Activated CD4-positive, alpha-beta T cell treated with anti-CD3 and anti-CD28 coated beads, Interleukin-2, amount 50 U/mL, for 24 hours (primary cell): ENCODE results near the gene SYT2.
A peak's percentile ranks its signal among the peaks of the same experiment; 100 is the strongest.

ENCODE experiments used
- DNase-seq, 2 donors: peaks; one replicate each; pipeline ENCODE4 v3.0.0-alpha.2; 2020; ENCODE audit warnings: low read depth in 1 of 2, low spot score in 1 of 2

SYT2 gene

GRCh38 chr1:202704601-202705000 lies 5.7 kb downstream of the SYT2 start:
- DNase-seq: no peak

GRCh38 chr1:202703191-202703590 lies 7.1 kb downstream of the SYT2 start:
- no peak for DNase-seq

GRCh38 chr1:202702088-202702487 lies 8.2 kb downstream of the SYT2 start:
- no peak for DNase-seq

GRCh38 chr1:202701200-202701599 lies 9.1 kb downstream of the SYT2 start:
- DNase-seq: no peak

- no peak for DNase-seq
Measured at GRCh38 chr1:202700061-202700460, 10.2 kb downstream of the SYT2 start.

GRCh38 chr1:202698276-202698675 lies 12.0 kb downstream of the SYT2 start:
- DNase-seq: no peak

- DNase-seq: no peak
Measured at GRCh38 chr1:202697038-202697437, 13.2 kb downstream of the SYT2 start.

- no peak for DNase-seq
Measured at GRCh38 chr1:202694314-202694713, 15.9 kb downstream of the SYT2 start.

- DNase-seq: peak; percentile 31 to 46
Measured at GRCh38 chr1:202692959-202693555, 17.2 kb downstream of the SYT2 start.

- DNase-seq: no peak
Measured at GRCh38 chr1:202691816-202692215, 18.4 kb downstream of the SYT2 start.

- DNase-seq: no peak
Measured at GRCh38 chr1:202689493-202690342, 20.5 kb downstream of the SYT2 start.

GRCh38 chr1:202689082-202689481 lies 21.2 kb downstream of the SYT2 start:
- DNase-seq: no peak

- no peak for DNase-seq
Measured at GRCh38 chr1:202688401-202688800, 21.9 kb downstream of the SYT2 start.

GRCh38 chr1:202687798-202688197 lies 22.5 kb downstream of the SYT2 start:
- DNase-seq: no peak

- DNase-seq: no peak
Measured at GRCh38 chr1:202687370-202687769, 22.9 kb downstream of the SYT2 start.

GRCh38 chr1:202685641-202686040 lies 24.6 kb downstream of the SYT2 start:
- no peak for DNase-seq

- no peak for DNase-seq
Measured at GRCh38 chr1:202684716-202685115, 25.5 kb downstream of the SYT2 start.

- no peak for DNase-seq
Measured at GRCh38 chr1:202683029-202683428, 27.2 kb downstream of the SYT2 start.

- DNase-seq: no peak
Measured at GRCh38 chr1:202682477-202682876, 27.8 kb downstream of the SYT2 start.

GRCh38 chr1:202681736-202682420 lies 28.4 kb downstream of the SYT2 start:
- no peak for DNase-seq

- DNase-seq: no peak
Measured at GRCh38 chr1:202680586-202681352, 29.5 kb downstream of the SYT2 start.
